K562 (cell line): ENCODE data around the gene SERPIND1. TPM values are rescaled to one million over a fixed set of nuclear protein-coding genes. Genes with fewer than 3 reads are reported as not detected.

Source experiments
- CREBBP ChIP-seq: IDR thresholded peaks from one replicate; pipeline ENCODE4 v1.6.1; 2012; ENCODE audit warnings: low read depth, mild to moderate bottlenecking, control low read depth, inconsistent platforms, low read length
- HMGN3 ChIP-seq: IDR thresholded peaks from 2 replicates; pipeline ENCODE4 v1.6.1; 2011; ENCODE audit warnings: borderline replicate concordance, low read depth, mild to moderate bottlenecking, mixed read lengths, low read length; ENCODE audit not compliant: insufficient read length; ENCODE audit errors: extremely low read depth
- IRF2 ChIP-seq: sonication (generic); formaldehyde crosslinking; IDR thresholded peaks from 2 replicates; pipeline ENCODE4 v1.8.1; 2022; ENCODE audit warnings: mild to moderate bottlenecking, missing genetic modification reagents
- KDM4B ChIP-seq, 2 experiments: fragments of 450-650 bp in 1 of 2; sonication (generic) in 1 of 2; IDR thresholded peaks; 2 replicates each; pipeline ENCODE4 v1.6.1; 2016 to 2017; ENCODE audit warnings: borderline replicate concordance in 2 of 2, antibody characterized with exemption in 1 of 2, low read depth in 1 of 2, mild to moderate bottlenecking in 1 of 2
- KLF6 ChIP-seq: fragments of 250-450 bp; sonication (Bioruptor Pico); IDR thresholded peaks from 2 replicates; pipeline ENCODE4 v1.4.0; 2020; ENCODE audit warnings: mild to moderate bottlenecking, moderate library complexity, borderline replicate concordance
- MAZ ChIP-seq, 2 experiments: fragments of 450-650 bp in 1 of 2; sonication (generic) in 1 of 2; formaldehyde crosslinking; IDR thresholded peaks in 1 of 2; conservative IDR thresholded peaks in 1 of 2; 2 replicates each; pipeline versions ENCODE4 v1.4.0 to v1.5.0; 2020; ENCODE audit warnings: mild to moderate bottlenecking in 1 of 2, missing genetic modification reagents in 1 of 2
- MEIS2 ChIP-seq: fragments of 450-650 bp; IDR thresholded peaks from 2 replicates; pipeline ENCODE4 v1.6.1; 2014; ENCODE audit warnings: mild to moderate bottlenecking; ENCODE audit not compliant: partially characterized antibody
- PHB ChIP-seq: fragments of 250-450 bp; sonication (Bioruptor Pico); IDR thresholded peaks from 2 replicates; pipeline ENCODE4 v1.5.0; 2021
- RUNX1 ChIP-seq: sonication (generic); IDR thresholded peaks from 2 replicates; pipeline ENCODE4 v1.6.1; 2016; ENCODE audit warnings: antibody characterized with exemption, low read depth
- SAP30 ChIP-seq: fragments of 200-600 bp; sonication (generic); IDR thresholded peaks from 2 replicates; pipeline ENCODE4 v1.6.1; 2012; ENCODE audit warnings: borderline replicate concordance, low read depth, mild to moderate bottlenecking, moderate library complexity, low read length, control low read depth, inconsistent platforms; ENCODE audit not compliant: insufficient read depth, poor library complexity, severe bottlenecking
- SP2 ChIP-seq: IDR thresholded peaks from 2 replicates; pipeline ENCODE4 v1.6.1; 2011; ENCODE audit warnings: mild to moderate bottlenecking, low read depth, low read length, moderate library complexity; ENCODE audit not compliant: poor library complexity, severe bottlenecking; ENCODE audit errors: extremely low read depth
- TOE1 ChIP-seq, 2 experiments: fragments of 450-650 bp in 1 of 2; sonication (generic) in 1 of 2; formaldehyde crosslinking in 1 of 2; IDR thresholded peaks; 2 replicates each; pipeline versions ENCODE4 v1.7.1 to v1.8.0; 2016 to 2022; ENCODE audit warnings: borderline replicate concordance in 2 of 2, mild to moderate bottlenecking in 2 of 2, antibody characterized with exemption in 1 of 2, inconsistent platforms in 1 of 2, low read depth in 1 of 2, missing genetic modification reagents in 1 of 2, moderate library complexity in 1 of 2
- ZBTB34 ChIP-seq: fragments of 250-450 bp; sonication (Bioruptor Pico); IDR thresholded peaks from 2 replicates; pipeline ENCODE4 v1.8.0; 2021; ENCODE audit warnings: mild to moderate bottlenecking, moderate library complexity
- ZBTB9 ChIP-seq: fragments of 450-650 bp; formaldehyde crosslinking; IDR thresholded peaks from 2 replicates; pipeline ENCODE4 v1.4.0; 2020; ENCODE audit warnings: mild to moderate bottlenecking, moderate library complexity
- ZFP30 ChIP-seq: fragments of 250-450 bp; sonication (Bioruptor Pico); IDR thresholded peaks from 2 replicates; pipeline ENCODE4 v1.8.0; 2022; ENCODE audit warnings: moderate library complexity, mild to moderate bottlenecking, inconsistent platforms, borderline replicate concordance
- ZNF3 ChIP-seq: fragments of 250-450 bp; sonication (Bioruptor Pico); IDR thresholded peaks from 2 replicates; pipeline ENCODE4 v1.5.0; 2021; ENCODE audit warnings: mild to moderate bottlenecking, moderate library complexity
- ZNF75A ChIP-seq: fragments of 450-650 bp; formaldehyde crosslinking; IDR thresholded peaks from 2 replicates; pipeline ENCODE4 v1.4.0; 2020; ENCODE audit warnings: mild to moderate bottlenecking
- ZNF79 ChIP-seq: fragments of 250-450 bp; sonication (Bioruptor Pico); IDR thresholded peaks from 2 replicates; pipeline ENCODE4 v1.4.0; 2020; ENCODE audit warnings: low read depth, mild to moderate bottlenecking, moderate library complexity
- polyA plus RNA-seq, 8 experiments: library from polyadenylated mRNA; depleted of rRNA in 4 of 8; stranded (reverse) in 5 of 8; unstranded in 3 of 8; fragments of >200 nt; fragmentation: Nextera tagmentation in 2 of 8; fragmentation: Illumina TruSeq in 1 of 8; extraction: Ambion mirVana in 2 of 8; extraction: Trizol in 1 of 8; gene quantifications; 2 replicates each; pipeline versions ENCODE4 v1.2.1 to v1.2.3, GENCODE V29; 2011 to 2014; ENCODE audit warnings: inconsistent platforms in 1 of 8, missing spikeins in 1 of 8
- total RNA-seq, 7 experiments: library from RNA; depleted of rRNA in 6 of 7; stranded (reverse); fragments of >200 nt in 6 of 7; fragmentation: Illumina TruSeq in 2 of 7; extraction: Trizol in 2 of 7; gene quantifications; 2 replicates each; pipeline versions ENCODE4 v1.2.1 to v1.2.3, GENCODE V29; 2011 to 2021; ENCODE audit warnings: low replicate concordance in 1 of 7
- TF ChIP-seq, protein P1 (sequence below): fragments of 250-450 bp; sonication (Bioruptor Pico); IDR thresholded peaks from 2 replicates; pipeline ENCODE4 v1.5.0; 2021
- TF ChIP-seq, protein P2 (sequence below): fragments of 450-650 bp; IDR thresholded peaks from 2 replicates; pipeline ENCODE4 v1.6.1; 2017; ENCODE audit warnings: mild to moderate bottlenecking, moderate library complexity

SERPIND1 gene
- total and polyA plus RNA-seq, 9 of the 15 experiments (the other 6 are each of a cell fraction or from before 2014, with no cell fraction given) = 0.04 to 0.11 (median 0.09) TPM; not detected in 6

GRCh38 chr22:20793748-20794649, 20.1 kb downstream of the SERPIND1 start (continued):
- no peak for TF ChIP-seq ZNF75A (CRISPR knock-in tag)
- TF ChIP-seq MEIS2 = peak; percentile 57
- TF ChIP-seq MAZ (CRISPR knock-in tag; conservative IDR thresholded peaks at IDR 0.05 in 1 of 2, IDR thresholded peaks at IDR 0.05 in 1 of 2) = no peak
- TF ChIP-seq ZFP30 (CRISPR knock-in tag) = no peak
- TF ChIP-seq TOE1 (IDR thresholded peaks at IDR 0.05; ENCODE audit: borderline replicate concordance) = no peak
- TF ChIP-seq TOE1 (CRISPR knock-in tag; IDR thresholded peaks at IDR 0.05; ENCODE audit: borderline replicate concordance, low read depth) = no peak
- TF ChIP-seq KLF6 (CRISPR knock-in tag) = no peak
- TF ChIP-seq SP2 = no peak
- no peak for TF ChIP-seq PHB (CRISPR knock-in tag)
- TF ChIP-seq ZNF3 (CRISPR knock-in tag) = no peak
- TF ChIP-seq RUNX1 = 0 out of 2 replicates have a peak, but pooled peaks have one; percentile 27
- no peak for TF ChIP-seq HMGN3
- TF ChIP-seq ZBTB34 = no peak
- no peak for TF ChIP-seq ZNF79 (CRISPR knock-in tag)
- TF ChIP-seq CREBBP = no peak
- TF ChIP-seq, protein P1, sequence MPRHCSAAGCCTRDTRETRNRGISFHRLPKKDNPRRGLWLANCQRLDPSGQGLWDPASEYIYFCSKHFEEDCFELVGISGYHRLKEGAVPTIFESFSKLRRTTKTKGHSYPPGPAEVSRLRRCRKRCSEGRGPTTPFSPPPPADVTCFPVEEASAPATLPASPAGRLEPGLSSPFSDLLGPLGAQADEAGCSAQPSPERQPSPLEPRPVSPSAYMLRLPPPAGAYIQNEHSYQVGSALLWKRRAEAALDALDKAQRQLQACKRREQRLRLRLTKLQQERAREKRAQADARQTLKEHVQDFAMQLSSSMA (CRISPR knock-in tag) = no peak
- TF ChIP-seq ZBTB9 = no peak
- no peak for TF ChIP-seq SAP30
- TF ChIP-seq, protein P2, sequence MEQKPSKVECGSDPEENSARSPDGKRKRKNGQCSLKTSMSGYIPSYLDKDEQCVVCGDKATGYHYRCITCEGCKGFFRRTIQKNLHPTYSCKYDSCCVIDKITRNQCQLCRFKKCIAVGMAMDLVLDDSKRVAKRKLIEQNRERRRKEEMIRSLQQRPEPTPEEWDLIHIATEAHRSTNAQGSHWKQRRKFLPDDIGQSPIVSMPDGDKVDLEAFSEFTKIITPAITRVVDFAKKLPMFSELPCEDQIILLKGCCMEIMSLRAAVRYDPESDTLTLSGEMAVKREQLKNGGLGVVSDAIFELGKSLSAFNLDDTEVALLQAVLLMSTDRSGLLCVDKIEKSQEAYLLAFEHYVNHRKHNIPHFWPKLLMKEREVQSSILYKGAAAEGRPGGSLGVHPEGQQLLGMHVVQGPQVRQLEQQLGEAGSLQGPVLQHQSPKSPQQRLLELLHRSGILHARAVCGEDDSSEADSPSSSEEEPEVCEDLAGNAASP = no peak
- no peak for TF ChIP-seq KDM4B (IDR thresholded peaks at IDR 0.05; ENCODE audit: borderline replicate concordance in 2 of 2, low read depth in 1 of 2)
- peak; percentile 58; the same call in 1 of the 2 replicates for TF ChIP-seq IRF2 (CRISPR knock-in tag)
